ENCODE measurements around the gene NR5A2. TPM values are rescaled to one million over a fixed set of nuclear protein-coding genes. Genes with fewer than 3 reads are reported as not detected.

NR5A2 gene
- total RNA-seq, 1 donor from 2014 or later = 0.07 TPM

- peaks cover 3% of the 10 kb centered on the region for H3K9me3 Mint-ChIP-seq
- H3K27me3 Mint-ChIP-seq = peaks cover 2% of the 10 kb centered on the region
- ChIA-PET CTCF (no interaction called here), POLR2A (no interaction called here)
- DNase-seq (no peak), ATAC-seq (ENCODE audit: low read depth) (no peak)
- no peak overlapping the region for H3K4me3 Mint-ChIP-seq
- H3K4me1 Mint-ChIP-seq = peaks cover 3% of the 10 kb centered on the region
- no peak overlapping the region for H3K27ac Mint-ChIP-seq
- intact Hi-C loops (cut with micrococcal nuclease) = no loop called here
- no peak for TF ChIP-seq CTCF (IDR thresholded peaks at IDR 0.05)
- H3K36me3 Mint-ChIP-seq (ENCODE audit: low read depth) = no peaks in the 10 kb centered on the region
Measured at GRCh38 chr1:200217703-200218102, 190.2 kb downstream of the NR5A2 start.

GRCh38 chr1:200221614-200222282, 194.2 kb downstream of the NR5A2 start:
- intact Hi-C loops (cut with micrococcal nuclease) = no loop called here
- no peak overlapping the region for H3K27ac Mint-ChIP-seq
- ChIA-PET CTCF (no interaction called here), POLR2A (no interaction called here)
- peaks cover 2% of the 10 kb centered on the region for H3K27me3 Mint-ChIP-seq
- TF ChIP-seq CTCF (IDR thresholded peaks at IDR 0.05) = no peak
- no peaks in the 10 kb centered on the region for H3K9me3 Mint-ChIP-seq
- ATAC-seq (ENCODE audit: low read depth) (no peak), DNase-seq (no peak)
- H3K4me1 Mint-ChIP-seq = peaks cover 10% of the 10 kb centered on the region
- H3K4me3 Mint-ChIP-seq = no peak overlapping the region
- H3K36me3 Mint-ChIP-seq (ENCODE audit: low read depth) = no peaks in the 10 kb centered on the region

- no peak for DNase-seq
- Mint-ChIP-seq H3K9me3 (no peaks in the 10 kb centered on the region), H3K27ac (no peak overlapping the region), H3K4me1 (peaks cover 9% of the 10 kb centered on the region), H3K36me3 (ENCODE audit: low read depth) (no peaks in the 10 kb centered on the region), H3K27me3 (no peaks in the 10 kb centered on the region), H3K4me3 (no peak overlapping the region)
- no peak for ATAC-seq (ENCODE audit: low read depth)
- POLR2A ChIA-PET = no interaction called here
- intact Hi-C loops (cut with micrococcal nuclease) = no loop called here
- no peak for TF ChIP-seq CTCF (IDR thresholded peaks at IDR 0.05)
- CTCF ChIA-PET = no interaction called here
Measured at GRCh38 chr1:200223207-200223606, 195.7 kb downstream of the NR5A2 start.

GRCh38 chr1:200223613-200224012, 196.1 kb downstream of the NR5A2 start:
- ChIA-PET CTCF (no interaction called here), POLR2A (no interaction called here)
- no peaks in the 10 kb centered on the region for H3K9me3 Mint-ChIP-seq
- TF ChIP-seq CTCF (IDR thresholded peaks at IDR 0.05) = no peak
- ATAC-seq (ENCODE audit: low read depth) = no peak
- no peaks in the 10 kb centered on the region for H3K27me3 Mint-ChIP-seq
- no peak overlapping the region for H3K4me3 Mint-ChIP-seq
- H3K36me3 Mint-ChIP-seq (ENCODE audit: low read depth) = no peaks in the 10 kb centered on the region
- intact Hi-C loops (cut with micrococcal nuclease) = no loop called here
- DNase-seq = no peak
- peaks cover 9% of the 10 kb centered on the region for H3K4me1 Mint-ChIP-seq
- H3K27ac Mint-ChIP-seq = no peak overlapping the region

- no peak overlapping the region for H3K4me3 Mint-ChIP-seq
- no peak for TF ChIP-seq CTCF (IDR thresholded peaks at IDR 0.05)
- intact Hi-C loops (cut with micrococcal nuclease) = no loop called here
- no peaks in the 10 kb centered on the region for H3K36me3 Mint-ChIP-seq (ENCODE audit: low read depth)
- ChIA-PET POLR2A (no interaction called here), CTCF (no interaction called here)
- ATAC-seq (ENCODE audit: low read depth) (no peak), DNase-seq (no peak)
- H3K4me1 Mint-ChIP-seq = peaks cover 9% of the 10 kb centered on the region
- H3K9me3 Mint-ChIP-seq = no peaks in the 10 kb centered on the region
- no peaks in the 10 kb centered on the region for H3K27me3 Mint-ChIP-seq
- H3K27ac Mint-ChIP-seq = no peak overlapping the region
Measured at GRCh38 chr1:200224315-200224714, 196.8 kb downstream of the NR5A2 start.

Data from activated B cell treated with CpG ODN at 0.5 μM for 24 hours (primary cell).